Panc1 (cell line): ENCODE results near the gene PGBD5.

Experiments
- POLR2AphosphoS5 ChIP-seq: IDR thresholded peaks from 2 replicates; pipeline ENCODE4 v1.6.1; 2012; ENCODE audit warnings: mild to moderate bottlenecking, low read depth, low read length, moderate library complexity
- SIN3A ChIP-seq: IDR thresholded peaks from 2 replicates; pipeline ENCODE4 v1.6.1; 2012; ENCODE audit warnings: low read depth, mild to moderate bottlenecking, low read length, moderate library complexity, borderline replicate concordance; ENCODE audit not compliant: insufficient read depth
- TF ChIP-seq, protein P1 (sequence below): fragments of 450-650 bp; IDR thresholded peaks from 2 replicates; pipeline ENCODE4 v1.5.1; 2017; ENCODE audit warnings: mild to moderate bottlenecking
- TF ChIP-seq, protein P2 (sequence below), 2 experiments: IDR thresholded peaks; 2 replicates each; pipeline ENCODE4 v1.6.1; 2011 to 2012; ENCODE audit warnings: low read depth in 2 of 2, control low read depth in 1 of 2, low read length in 1 of 2, mild to moderate bottlenecking in 1 of 2, moderate library complexity in 1 of 2; ENCODE audit not compliant: insufficient read depth in 1 of 2

DNA sequence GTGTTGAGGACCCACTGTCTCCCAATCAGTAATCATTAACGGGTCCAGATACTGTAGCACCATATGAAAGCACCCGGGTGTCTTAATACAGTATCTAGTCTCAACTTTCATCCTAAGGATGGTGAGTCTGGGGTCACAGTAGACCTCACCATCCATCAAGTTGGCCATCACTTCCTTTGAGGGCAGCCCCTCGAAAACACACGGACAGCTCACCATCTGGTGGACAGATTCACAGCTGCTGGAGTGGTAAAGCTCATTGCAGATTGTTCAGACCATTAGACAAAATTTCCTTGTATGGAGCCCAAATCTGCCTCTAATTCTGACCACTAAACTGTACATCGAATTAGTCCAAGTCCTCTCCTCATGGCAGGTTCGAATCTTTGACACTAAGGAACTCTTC is 123.1 kb downstream of the PGBD5 start:
- TF ChIP-seq, protein P1, sequence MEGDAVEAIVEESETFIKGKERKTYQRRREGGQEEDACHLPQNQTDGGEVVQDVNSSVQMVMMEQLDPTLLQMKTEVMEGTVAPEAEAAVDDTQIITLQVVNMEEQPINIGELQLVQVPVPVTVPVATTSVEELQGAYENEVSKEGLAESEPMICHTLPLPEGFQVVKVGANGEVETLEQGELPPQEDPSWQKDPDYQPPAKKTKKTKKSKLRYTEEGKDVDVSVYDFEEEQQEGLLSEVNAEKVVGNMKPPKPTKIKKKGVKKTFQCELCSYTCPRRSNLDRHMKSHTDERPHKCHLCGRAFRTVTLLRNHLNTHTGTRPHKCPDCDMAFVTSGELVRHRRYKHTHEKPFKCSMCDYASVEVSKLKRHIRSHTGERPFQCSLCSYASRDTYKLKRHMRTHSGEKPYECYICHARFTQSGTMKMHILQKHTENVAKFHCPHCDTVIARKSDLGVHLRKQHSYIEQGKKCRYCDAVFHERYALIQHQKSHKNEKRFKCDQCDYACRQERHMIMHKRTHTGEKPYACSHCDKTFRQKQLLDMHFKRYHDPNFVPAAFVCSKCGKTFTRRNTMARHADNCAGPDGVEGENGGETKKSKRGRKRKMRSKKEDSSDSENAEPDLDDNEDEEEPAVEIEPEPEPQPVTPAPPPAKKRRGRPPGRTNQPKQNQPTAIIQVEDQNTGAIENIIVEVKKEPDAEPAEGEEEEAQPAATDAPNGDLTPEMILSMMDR, result no peak
- TF ChIP-seq SIN3A (no peak), POLR2AphosphoS5 (no peak)
- TF ChIP-seq, protein P2, sequence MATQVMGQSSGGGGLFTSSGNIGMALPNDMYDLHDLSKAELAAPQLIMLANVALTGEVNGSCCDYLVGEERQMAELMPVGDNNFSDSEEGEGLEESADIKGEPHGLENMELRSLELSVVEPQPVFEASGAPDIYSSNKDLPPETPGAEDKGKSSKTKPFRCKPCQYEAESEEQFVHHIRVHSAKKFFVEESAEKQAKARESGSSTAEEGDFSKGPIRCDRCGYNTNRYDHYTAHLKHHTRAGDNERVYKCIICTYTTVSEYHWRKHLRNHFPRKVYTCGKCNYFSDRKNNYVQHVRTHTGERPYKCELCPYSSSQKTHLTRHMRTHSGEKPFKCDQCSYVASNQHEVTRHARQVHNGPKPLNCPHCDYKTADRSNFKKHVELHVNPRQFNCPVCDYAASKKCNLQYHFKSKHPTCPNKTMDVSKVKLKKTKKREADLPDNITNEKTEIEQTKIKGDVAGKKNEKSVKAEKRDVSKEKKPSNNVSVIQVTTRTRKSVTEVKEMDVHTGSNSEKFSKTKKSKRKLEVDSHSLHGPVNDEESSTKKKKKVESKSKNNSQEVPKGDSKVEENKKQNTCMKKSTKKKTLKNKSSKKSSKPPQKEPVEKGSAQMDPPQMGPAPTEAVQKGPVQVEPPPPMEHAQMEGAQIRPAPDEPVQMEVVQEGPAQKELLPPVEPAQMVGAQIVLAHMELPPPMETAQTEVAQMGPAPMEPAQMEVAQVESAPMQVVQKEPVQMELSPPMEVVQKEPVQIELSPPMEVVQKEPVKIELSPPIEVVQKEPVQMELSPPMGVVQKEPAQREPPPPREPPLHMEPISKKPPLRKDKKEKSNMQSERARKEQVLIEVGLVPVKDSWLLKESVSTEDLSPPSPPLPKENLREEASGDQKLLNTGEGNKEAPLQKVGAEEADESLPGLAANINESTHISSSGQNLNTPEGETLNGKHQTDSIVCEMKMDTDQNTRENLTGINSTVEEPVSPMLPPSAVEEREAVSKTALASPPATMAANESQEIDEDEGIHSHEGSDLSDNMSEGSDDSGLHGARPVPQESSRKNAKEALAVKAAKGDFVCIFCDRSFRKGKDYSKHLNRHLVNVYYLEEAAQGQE (IDR thresholded peaks at IDR 0.05; ENCODE audit: insufficient read depth in 1 of 2, low read depth in 2 of 2, low read length in 1 of 2), result no peak
